PC-3 (cell line): Measurements from ENCODE around the gene SLC22A5. TPM values are rescaled to one million over a fixed set of nuclear protein-coding genes. Genes with fewer than 3 reads are reported as not detected.
"Not testable (repeated sequence)": the region's sequence is repeated elsewhere in the genome, so short reads cannot be mapped to it uniquely, and the experiment has no call there.

Experiments used
- ATAC-seq: fragments of 200-7000 bp; cut with Tn5 transposase; 2 replicates; pipeline ENCODE4 v1.9.1; 2020; ENCODE audit warnings: mild to moderate bottlenecking, moderate library complexity
- BruUV-seq: library from RNA; stranded (reverse); fragments of 400-500 nt; replicated peaks from 2 replicates; lab custom pipeline; 2021; lab: Mats Ljungman, UMichigan
- CTCF ChIA-PET: fragments of 300-600 bp; sonication (Branson Sonifier 250); formaldehyde crosslinking; loops from one replicate; lab custom pipeline; 2022; ENCODE audit warnings: antibody characterized with exemption; lab: Charles Lee
- POLR2A ChIA-PET: fragments of 300-600 bp; sonication (Branson Sonifier 250); formaldehyde crosslinking; loops from one replicate; lab custom pipeline; 2022; ENCODE audit warnings: antibody characterized with exemption; ENCODE audit not compliant: unreplicated experiment; lab: Charles Lee
- DNase-seq: peaks from one replicate; pipeline ENCODE4 v3.0.0-alpha.2; 2015
- H2AFZ ChIP-seq: fragments of 300-600 bp; sonication (generic); 2 replicates; pipeline ENCODE4 v1.6.0; 2016; ENCODE audit warnings: antibody characterized with exemption, low read length
- H3F3A ChIP-seq: fragments of 300-600 bp; sonication (generic); one replicate; pipeline ENCODE4 v1.6.0; 2017; ENCODE audit warnings: antibody characterized with exemption, low read length, control low read depth, mild to moderate bottlenecking; ENCODE audit not compliant: unreplicated experiment
- H3K27ac ChIP-seq: fragments of 300-600 bp; sonication (generic); 2 replicates; pipeline ENCODE4 v1.5.1; 2016; ENCODE audit warnings: mild to moderate bottlenecking, low read length
- H3K27me3 ChIP-seq: fragments of 300-600 bp; sonication (generic); 2 replicates; pipeline ENCODE4 v1.6.1; 2016; ENCODE audit warnings: low read length, mixed read lengths
- H3K36me3 ChIP-seq: fragments of 300-600 bp; sonication (generic); 2 replicates; pipeline ENCODE4 v1.6.1; 2016; ENCODE audit warnings: low read depth, mixed run types, low read length, mixed read lengths
- H3K4me1 ChIP-seq: fragments of 300-600 bp; sonication (generic); 2 replicates; pipeline ENCODE4 v1.5.1; 2016; ENCODE audit warnings: low read length; ENCODE audit not compliant: insufficient read depth
- H3K4me2 ChIP-seq: fragments of 300-600 bp; sonication (generic); 2 replicates; pipeline ENCODE4 v1.6.0; 2016; ENCODE audit warnings: low read length
- H3K4me3 ChIP-seq: fragments of 300-600 bp; sonication (generic); 2 replicates; pipeline ENCODE4 v1.5.1; 2016; ENCODE audit warnings: mild to moderate bottlenecking, low read length, mixed read lengths
- H3K79me2 ChIP-seq: fragments of 300-600 bp; sonication (generic); 2 replicates; pipeline ENCODE4 v1.6.1; 2017; ENCODE audit warnings: low read length, mixed read lengths
- H3K9ac ChIP-seq: fragments of 300-600 bp; sonication (generic); 2 replicates; pipeline ENCODE4 v1.6.0; 2016; ENCODE audit warnings: mild to moderate bottlenecking, low read length
- H3K9me2 ChIP-seq: fragments of 300-600 bp; sonication (generic); replicated peaks from 2 replicates; pipeline ENCODE4 v1.6.1; 2016; ENCODE audit warnings: mixed run types, low read length, mixed read lengths
- H3K9me3 ChIP-seq: fragments of 300-600 bp; sonication (generic); 2 replicates; pipeline ENCODE4 v1.6.1; 2016; ENCODE audit warnings: low read length, mixed read lengths
- H4K20me1 ChIP-seq: fragments of 300-600 bp; sonication (generic); 2 replicates; pipeline ENCODE4 v1.6.1; 2016; ENCODE audit warnings: low read length, mixed read lengths
- CTCF ChIP-seq: fragments of 300-600 bp; sonication (generic); conservative IDR thresholded peaks from 2 replicates; pipeline ENCODE4 v1.5.1; 2017; ENCODE audit warnings: antibody characterized with exemption, low read depth, mild to moderate bottlenecking, low read length
- EZH2 ChIP-seq: fragments of 300-600 bp; sonication (generic); IDR thresholded peaks from one replicate; pipeline ENCODE4 v1.6.1; 2017; ENCODE audit warnings: antibody characterized with exemption, mild to moderate bottlenecking, low read length; ENCODE audit not compliant: unreplicated experiment
- EZH2phosphoT487 ChIP-seq: fragments of 300-600 bp; sonication (generic); IDR thresholded peaks from 2 replicates; pipeline ENCODE4 v1.6.1; 2018; ENCODE audit warnings: mild to moderate bottlenecking, antibody characterized with exemption, low read length, borderline replicate concordance
- intact Hi-C: fragments of 100-400 bp; cut with micrococcal nuclease; formaldehyde crosslinking; loops from 2 replicates; pipeline ENCODE4 v1.9.0; 2023
- total RNA-seq: library from RNA; depleted of rRNA; stranded (reverse); fragments of >200 nt; gene quantifications from 2 replicates; pipeline ENCODE4 v1.2.3, GENCODE V29; 2014

Gene SLC22A5
- total RNA-seq, 1 experiment from 2014 or later, result 8.2 TPM

GRCh38 chr5:132436936-132437335, 67.4 kb downstream of the SLC22A5 start:
- H3K9me2 ChIP-seq, result no peaks in the 10 kb centered on the region
- H3K36me3 ChIP-seq, result no peaks in the 10 kb centered on the region
- H3K9me3 ChIP-seq, result no peaks in the 10 kb centered on the region
- peaks cover 4% of the 10 kb centered on the region; the same call in 1 of the 2 replicates for H3K4me1 ChIP-seq
- H3K9ac ChIP-seq, result no peak overlapping the region
- H4K20me1 ChIP-seq, result no peaks in the 10 kb centered on the region
- no peaks in the 10 kb centered on the region for H3F3A ChIP-seq
- BruUV-seq, result no TSS peak
- no peaks in the 10 kb centered on the region for H3K79me2 ChIP-seq
- ChIA-PET CTCF (no interaction called here), POLR2A (no interaction called here)
- H2AFZ ChIP-seq, result no peak overlapping the region
- H3K27me3 ChIP-seq, result no peaks in the 10 kb centered on the region
- no peak overlapping the region for H3K4me3 ChIP-seq
- TF ChIP-seq CTCF (no peak), EZH2phosphoT487 (no peak), EZH2 (no peak)
- intact Hi-C loops, result no loop called here
- no peak overlapping the region for H3K4me2 ChIP-seq
- ATAC-seq (no peak), DNase-seq (no peak)
- H3K27ac ChIP-seq, result no peak overlapping the region

- no peaks in the 10 kb centered on the region for H4K20me1 ChIP-seq
- no peaks in the 10 kb centered on the region for H3K36me3 ChIP-seq
- H3K79me2 ChIP-seq, result no peaks in the 10 kb centered on the region
- no peak for DNase-seq
- no peak overlapping the region for H3K27ac ChIP-seq
- H3K4me2 ChIP-seq, result no peak overlapping the region
- no peak; the same call in 1 of the 2 replicates for ATAC-seq
- no peak overlapping the region for H2AFZ ChIP-seq
- no peaks in the 10 kb centered on the region for H3F3A ChIP-seq
- ChIA-PET CTCF (no interaction called here), POLR2A (interaction anchor here (0.6 kb wide), 1 partner anchor 54 kb away, joined by 3 read pairs; no protein-coding TSS in a partner anchor)
- H3K9me3 ChIP-seq, result no peaks in the 10 kb centered on the region
- peaks cover 4% of the 10 kb centered on the region; the same call in 1 of the 2 replicates for H3K4me1 ChIP-seq
- no peak for TF ChIP-seq EZH2
- TF ChIP-seq EZH2phosphoT487, result no peak
- TF ChIP-seq CTCF, result no peak
- H3K27me3 ChIP-seq, result no peaks in the 10 kb centered on the region
- no TSS peak for BruUV-seq
- H3K4me3 ChIP-seq, result no peak overlapping the region
- H3K9me2 ChIP-seq, result no peaks in the 10 kb centered on the region
- intact Hi-C loops, result no loop called here
- H3K9ac ChIP-seq, result no peak overlapping the region
These were observed 68.2 kb downstream of the SLC22A5 start for GRCh38 chr5:132437604-132438266.

- H3K4me3 ChIP-seq, H2AFZ ChIP-seq, H3K4me1 ChIP-seq, H3K9me3 ChIP-seq, H3K9ac ChIP-seq, BruUV-seq, H3F3A ChIP-seq, DNase-seq, H3K36me3 ChIP-seq, H3K27ac ChIP-seq, H3K27me3 ChIP-seq, ATAC-seq, H3K9me2 ChIP-seq, H4K20me1 ChIP-seq, intact Hi-C loops, CTCF ChIA-PET, H3K79me2 ChIP-seq, H3K4me2 ChIP-seq: not testable (repeated sequence)
- POLR2A ChIA-PET, result interaction anchor here (0.6 kb wide), 1 partner anchor 54 kb away, joined by 3 read pairs; no protein-coding TSS in a partner anchor
These were observed 68.7 kb downstream of the SLC22A5 start for GRCh38 chr5:132438267-132438645.
